ENCODE results near the gene SNX25. TPM values are rescaled to one million over a fixed set of nuclear protein-coding genes. Genes with fewer than 3 reads are reported as not detected.

SNX25 gene
- total RNA-seq, 1 donor from 2014 or later: 13.0 TPM

DNA sequence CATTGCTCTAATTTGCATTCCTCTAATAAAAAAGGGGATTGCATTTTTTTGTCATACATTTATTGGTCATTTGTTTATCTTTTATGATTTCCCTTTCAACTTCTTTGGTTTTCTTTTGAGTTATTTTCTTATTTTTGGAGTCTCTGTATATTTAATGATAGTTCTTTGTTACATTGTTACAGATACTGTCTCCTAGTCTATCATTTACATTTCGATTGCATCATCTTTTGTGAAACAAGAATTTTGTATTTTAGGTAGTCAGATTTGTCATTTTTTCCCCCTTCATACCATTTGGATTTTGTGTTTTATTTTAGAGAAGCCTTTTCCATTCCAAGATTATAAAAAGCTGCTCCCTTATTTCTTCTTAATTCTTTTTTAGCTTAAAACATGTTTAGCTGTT lies 37.1 kb downstream of the SNX25 start:
- intact Hi-C loops (cut with DNase I): no loop called here

DNA sequence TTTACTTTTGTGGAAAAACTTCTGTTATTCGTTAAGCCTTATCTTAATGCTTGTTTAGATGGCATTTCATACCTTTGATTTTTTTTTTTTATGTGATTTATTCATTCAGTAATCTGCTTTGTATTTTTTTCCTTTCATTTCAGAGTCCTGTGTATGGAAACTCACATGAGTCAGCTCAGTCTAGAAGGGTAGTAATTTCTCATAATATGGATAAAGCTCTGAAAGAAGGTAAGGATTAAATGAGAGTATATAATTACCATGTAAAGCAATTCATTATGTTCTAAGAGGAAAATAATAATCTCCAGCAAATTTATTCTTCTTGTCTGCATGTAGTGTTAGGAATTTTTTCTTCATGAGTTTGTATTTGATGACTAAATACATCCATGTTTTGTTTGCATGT lies 37.8 kb downstream of the SNX25 start:
- Histone ChIP-seq H3K4me3 (no peak overlapping the region), H3K4me1 (peaks cover 15% of the 10 kb centered on the region), H3K27ac (no peak overlapping the region), H3K27me3 (no peaks in the 10 kb centered on the region), H3K9me3 (no peaks in the 10 kb centered on the region), H3K36me3 (peaks cover 0 to 4% of the 10 kb centered on the region in 2 donors)
- intact Hi-C loops (cut with DNase I): no loop called here
- TF ChIP-seq, protein P1, sequence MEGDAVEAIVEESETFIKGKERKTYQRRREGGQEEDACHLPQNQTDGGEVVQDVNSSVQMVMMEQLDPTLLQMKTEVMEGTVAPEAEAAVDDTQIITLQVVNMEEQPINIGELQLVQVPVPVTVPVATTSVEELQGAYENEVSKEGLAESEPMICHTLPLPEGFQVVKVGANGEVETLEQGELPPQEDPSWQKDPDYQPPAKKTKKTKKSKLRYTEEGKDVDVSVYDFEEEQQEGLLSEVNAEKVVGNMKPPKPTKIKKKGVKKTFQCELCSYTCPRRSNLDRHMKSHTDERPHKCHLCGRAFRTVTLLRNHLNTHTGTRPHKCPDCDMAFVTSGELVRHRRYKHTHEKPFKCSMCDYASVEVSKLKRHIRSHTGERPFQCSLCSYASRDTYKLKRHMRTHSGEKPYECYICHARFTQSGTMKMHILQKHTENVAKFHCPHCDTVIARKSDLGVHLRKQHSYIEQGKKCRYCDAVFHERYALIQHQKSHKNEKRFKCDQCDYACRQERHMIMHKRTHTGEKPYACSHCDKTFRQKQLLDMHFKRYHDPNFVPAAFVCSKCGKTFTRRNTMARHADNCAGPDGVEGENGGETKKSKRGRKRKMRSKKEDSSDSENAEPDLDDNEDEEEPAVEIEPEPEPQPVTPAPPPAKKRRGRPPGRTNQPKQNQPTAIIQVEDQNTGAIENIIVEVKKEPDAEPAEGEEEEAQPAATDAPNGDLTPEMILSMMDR (IDR thresholded peaks at IDR 0.05): no peak
- TF ChIP-seq POLR2A (IDR thresholded peaks at IDR 0.05) (no peak), POLR2AphosphoS5 (IDR thresholded peaks at IDR 0.05; ENCODE audit: insufficient read depth in 1 of 2, low read depth in 1 of 2) (no peak)
- no peak for DNase-seq (ENCODE audit: extremely low spot score in 2 of 2)

More for the DNA sequence above, 37.1 kb downstream of the SNX25 start:
- H3K27me3 ChIP-seq: no peaks in the 10 kb centered on the region
- no peaks in the 10 kb centered on the region for H3K9me3 ChIP-seq
- no peak for DNase-seq (ENCODE audit: extremely low spot score in 2 of 2)
- H3K27ac ChIP-seq: no peak overlapping the region
- H3K4me3 ChIP-seq: no peak overlapping the region
- peaks cover 15% of the 10 kb centered on the region for H3K4me1 ChIP-seq
- TF ChIP-seq, protein P1 (IDR thresholded peaks at IDR 0.05): no peak
- TF ChIP-seq POLR2AphosphoS5 (IDR thresholded peaks at IDR 0.05; ENCODE audit: insufficient read depth in 1 of 2, low read depth in 1 of 2): no peak
- TF ChIP-seq POLR2A (IDR thresholded peaks at IDR 0.05): no peak
- H3K36me3 ChIP-seq: peaks cover 0 to 4% of the 10 kb centered on the region in 2 donors

DNA sequence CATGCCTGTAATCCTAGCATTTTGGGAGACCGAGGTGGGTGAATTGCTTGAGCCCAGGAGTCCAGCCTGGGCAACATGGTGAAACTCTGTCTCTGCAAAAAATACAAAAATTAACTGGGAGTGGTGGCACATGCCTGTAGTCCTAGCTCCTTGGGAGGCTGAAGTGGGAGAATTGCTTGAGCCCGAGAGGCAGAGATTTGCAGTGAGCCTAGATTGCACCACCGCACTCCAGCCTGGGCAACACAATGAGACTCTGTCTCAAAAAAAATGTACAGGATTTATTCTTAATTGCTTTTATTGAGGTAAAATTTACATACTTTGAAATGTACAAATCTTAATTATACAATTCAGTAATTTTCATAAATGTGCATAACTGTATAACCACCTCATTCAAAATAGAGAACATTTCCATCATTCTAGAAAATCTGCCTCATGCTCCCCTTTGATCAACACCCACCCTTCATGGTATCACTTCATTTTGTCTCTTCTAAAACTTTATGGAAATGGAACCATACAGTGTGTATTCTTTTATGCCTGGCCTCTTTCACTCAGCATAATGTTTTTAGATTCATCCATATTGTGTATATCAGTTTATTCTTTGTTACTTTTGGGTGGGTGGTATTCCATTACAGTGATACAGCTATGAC lies 39.1 kb downstream of the SNX25 start:
- Histone ChIP-seq H3K4me1 (peaks cover 15% of the 10 kb centered on the region), H3K4me3 (no peak overlapping the region), H3K27ac (no peak overlapping the region), H3K27me3 (no peaks in the 10 kb centered on the region), H3K36me3 (peaks cover 0 to 4% of the 10 kb centered on the region in 2 donors), H3K9me3 (no peaks in the 10 kb centered on the region)
- intact Hi-C loops (cut with DNase I): no loop called here
- DNase-seq (ENCODE audit: extremely low spot score in 2 of 2): no peak
- TF ChIP-seq, protein P1 (IDR thresholded peaks at IDR 0.05): no peak
- no peak for TF ChIP-seq POLR2AphosphoS5 (IDR thresholded peaks at IDR 0.05; ENCODE audit: insufficient read depth in 1 of 2, low read depth in 1 of 2)
- TF ChIP-seq POLR2A (IDR thresholded peaks at IDR 0.05): no peak

DNA sequence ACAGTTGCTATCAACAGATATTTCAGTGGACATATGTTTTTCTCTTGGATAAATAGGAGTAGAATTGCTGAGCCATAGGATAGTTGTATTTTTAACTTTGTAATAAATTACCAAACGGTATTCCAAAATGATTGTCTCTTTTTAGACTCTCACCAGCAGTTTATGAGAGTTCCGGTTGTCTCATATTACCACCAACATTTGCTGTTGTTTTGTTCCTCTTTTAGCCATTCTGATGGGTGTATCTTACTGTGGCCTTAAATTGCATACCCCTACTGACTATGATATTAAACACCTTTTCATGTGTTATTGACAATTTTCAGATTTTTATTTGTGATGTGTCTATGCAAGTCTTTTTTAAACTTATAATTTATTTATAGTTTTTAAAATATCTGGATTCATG lies 39.7 kb downstream of the SNX25 start:
- peaks cover 0 to 4% of the 10 kb centered on the region in 2 donors for H3K36me3 ChIP-seq
- no peak for DNase-seq (ENCODE audit: extremely low spot score in 2 of 2)
- TF ChIP-seq, protein P1 (IDR thresholded peaks at IDR 0.05): no peak
- TF ChIP-seq POLR2A (IDR thresholded peaks at IDR 0.05) (no peak), POLR2AphosphoS5 (IDR thresholded peaks at IDR 0.05; ENCODE audit: insufficient read depth in 1 of 2, low read depth in 1 of 2) (no peak)

DNA sequence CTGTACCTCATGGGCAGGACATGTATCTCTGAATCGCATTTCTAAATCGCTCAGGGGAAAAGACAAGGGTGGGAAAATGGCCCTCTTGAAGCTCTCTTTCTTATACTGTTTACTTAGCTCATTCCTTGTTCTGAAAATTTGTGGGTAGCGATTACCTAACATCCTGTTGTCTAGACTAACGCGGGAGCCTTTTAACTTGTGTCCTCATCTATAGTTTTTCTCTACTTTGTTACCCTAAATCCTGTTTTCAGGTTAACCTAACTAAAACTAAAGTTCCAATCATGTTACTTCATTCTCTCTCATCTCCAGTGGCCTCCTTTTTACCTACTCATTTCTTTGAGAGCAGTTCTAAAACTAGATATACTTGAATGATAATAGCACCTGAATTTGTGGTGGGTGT lies 45.0 kb downstream of the SNX25 start:
- DNase-seq (ENCODE audit: extremely low spot score in 2 of 2): no peak
- Histone ChIP-seq H3K4me3 (no peak overlapping the region), H3K27me3 (no peaks in the 10 kb centered on the region), H3K9me3 (no peaks in the 10 kb centered on the region), H3K27ac (no peak overlapping the region), H3K36me3 (no peaks in the 10 kb centered on the region), H3K4me1 (no peaks in the 10 kb centered on the region)
- intact Hi-C loops (cut with DNase I): no loop called here
- no peak for TF ChIP-seq POLR2A (IDR thresholded peaks at IDR 0.05)
- TF ChIP-seq, protein P1 (IDR thresholded peaks at IDR 0.05): no peak
- TF ChIP-seq POLR2AphosphoS5 (IDR thresholded peaks at IDR 0.05; ENCODE audit: insufficient read depth in 1 of 2, low read depth in 1 of 2): no peak

More for the DNA sequence above, 39.7 kb downstream of the SNX25 start:
- no peak overlapping the region for H3K4me3 ChIP-seq
- no peaks in the 10 kb centered on the region for H3K27me3 ChIP-seq
- no peaks in the 10 kb centered on the region for H3K9me3 ChIP-seq
- peaks cover 12% of the 10 kb centered on the region for H3K4me1 ChIP-seq
- intact Hi-C loops (cut with DNase I): no loop called here
- no peak overlapping the region for H3K27ac ChIP-seq

All from vagina (tissue), 2 donors.